ENCODE measurements around the gene RPL34.

The RPL34 gene

GRCh38 chr4:108620933-108621905 is 843 bp downstream of the RPL34 start:
- TF ChIP-seq EGR1 (IDR thresholded peaks at IDR 0.05): no peak
- TF ChIP-seq TAF1 (IDR thresholded peaks at IDR 0.05; ENCODE audit: low read depth): no peak
- no peak for TF ChIP-seq MAX (IDR thresholded peaks at IDR 0.05)
- TF ChIP-seq CREB1 (IDR thresholded peaks at IDR 0.05; ENCODE audit: low read depth): no peak
- TF ChIP-seq, protein P1, sequence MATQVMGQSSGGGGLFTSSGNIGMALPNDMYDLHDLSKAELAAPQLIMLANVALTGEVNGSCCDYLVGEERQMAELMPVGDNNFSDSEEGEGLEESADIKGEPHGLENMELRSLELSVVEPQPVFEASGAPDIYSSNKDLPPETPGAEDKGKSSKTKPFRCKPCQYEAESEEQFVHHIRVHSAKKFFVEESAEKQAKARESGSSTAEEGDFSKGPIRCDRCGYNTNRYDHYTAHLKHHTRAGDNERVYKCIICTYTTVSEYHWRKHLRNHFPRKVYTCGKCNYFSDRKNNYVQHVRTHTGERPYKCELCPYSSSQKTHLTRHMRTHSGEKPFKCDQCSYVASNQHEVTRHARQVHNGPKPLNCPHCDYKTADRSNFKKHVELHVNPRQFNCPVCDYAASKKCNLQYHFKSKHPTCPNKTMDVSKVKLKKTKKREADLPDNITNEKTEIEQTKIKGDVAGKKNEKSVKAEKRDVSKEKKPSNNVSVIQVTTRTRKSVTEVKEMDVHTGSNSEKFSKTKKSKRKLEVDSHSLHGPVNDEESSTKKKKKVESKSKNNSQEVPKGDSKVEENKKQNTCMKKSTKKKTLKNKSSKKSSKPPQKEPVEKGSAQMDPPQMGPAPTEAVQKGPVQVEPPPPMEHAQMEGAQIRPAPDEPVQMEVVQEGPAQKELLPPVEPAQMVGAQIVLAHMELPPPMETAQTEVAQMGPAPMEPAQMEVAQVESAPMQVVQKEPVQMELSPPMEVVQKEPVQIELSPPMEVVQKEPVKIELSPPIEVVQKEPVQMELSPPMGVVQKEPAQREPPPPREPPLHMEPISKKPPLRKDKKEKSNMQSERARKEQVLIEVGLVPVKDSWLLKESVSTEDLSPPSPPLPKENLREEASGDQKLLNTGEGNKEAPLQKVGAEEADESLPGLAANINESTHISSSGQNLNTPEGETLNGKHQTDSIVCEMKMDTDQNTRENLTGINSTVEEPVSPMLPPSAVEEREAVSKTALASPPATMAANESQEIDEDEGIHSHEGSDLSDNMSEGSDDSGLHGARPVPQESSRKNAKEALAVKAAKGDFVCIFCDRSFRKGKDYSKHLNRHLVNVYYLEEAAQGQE (IDR thresholded peaks at IDR 0.05; ENCODE audit: low read depth): no peak
- no peak for TF ChIP-seq EP300 (IDR thresholded peaks at IDR 0.05; ENCODE audit: borderline replicate concordance)
- no peak for TF ChIP-seq CEBPB (IDR thresholded peaks at IDR 0.05)
- no peak for TF ChIP-seq NFIC (IDR thresholded peaks at IDR 0.05)
- TF ChIP-seq TEAD4 (IDR thresholded peaks at IDR 0.05): no peak
- TF ChIP-seq RAD21 (IDR thresholded peaks at IDR 0.05; ENCODE audit: low read depth): no peak
- TF ChIP-seq TCF12 (IDR thresholded peaks at IDR 0.05; ENCODE audit: low read depth): no peak
- no peak for TF ChIP-seq YY1 (IDR thresholded peaks at IDR 0.05; ENCODE audit: low read depth)
- TF ChIP-seq ZBTB7A (IDR thresholded peaks at IDR 0.05; ENCODE audit: low read depth): no peak
- TF ChIP-seq, protein P2, sequence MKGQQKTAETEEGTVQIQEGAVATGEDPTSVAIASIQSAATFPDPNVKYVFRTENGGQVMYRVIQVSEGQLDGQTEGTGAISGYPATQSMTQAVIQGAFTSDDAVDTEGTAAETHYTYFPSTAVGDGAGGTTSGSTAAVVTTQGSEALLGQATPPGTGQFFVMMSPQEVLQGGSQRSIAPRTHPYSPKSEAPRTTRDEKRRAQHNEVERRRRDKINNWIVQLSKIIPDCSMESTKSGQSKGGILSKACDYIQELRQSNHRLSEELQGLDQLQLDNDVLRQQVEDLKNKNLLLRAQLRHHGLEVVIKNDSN (IDR thresholded peaks at IDR 0.05): no peak
- TF ChIP-seq FOXM1 (IDR thresholded peaks at IDR 0.05; ENCODE audit: borderline replicate concordance, low read depth): no peak

DNA sequence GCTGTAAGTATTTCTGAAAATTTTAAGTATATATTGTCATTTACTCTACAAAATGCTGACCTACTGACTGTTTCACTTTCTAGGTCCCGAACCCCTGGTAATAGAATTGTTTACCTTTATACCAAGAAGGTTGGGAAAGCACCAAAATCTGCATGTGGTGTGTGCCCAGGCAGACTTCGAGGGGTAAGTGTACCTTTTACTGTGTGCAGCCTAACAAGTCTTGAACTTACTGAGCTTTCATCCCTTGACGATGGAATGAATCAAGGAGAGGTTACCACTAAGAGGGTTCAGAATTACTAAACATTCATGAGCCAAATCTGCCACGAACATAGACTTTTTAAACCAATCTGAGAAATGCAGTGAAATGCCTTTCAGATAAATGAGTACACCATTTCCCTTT is 1.6 kb downstream of the RPL34 start:
- TF ChIP-seq, protein P1 (IDR thresholded peaks at IDR 0.05; ENCODE audit: low read depth): no peak

DNA sequence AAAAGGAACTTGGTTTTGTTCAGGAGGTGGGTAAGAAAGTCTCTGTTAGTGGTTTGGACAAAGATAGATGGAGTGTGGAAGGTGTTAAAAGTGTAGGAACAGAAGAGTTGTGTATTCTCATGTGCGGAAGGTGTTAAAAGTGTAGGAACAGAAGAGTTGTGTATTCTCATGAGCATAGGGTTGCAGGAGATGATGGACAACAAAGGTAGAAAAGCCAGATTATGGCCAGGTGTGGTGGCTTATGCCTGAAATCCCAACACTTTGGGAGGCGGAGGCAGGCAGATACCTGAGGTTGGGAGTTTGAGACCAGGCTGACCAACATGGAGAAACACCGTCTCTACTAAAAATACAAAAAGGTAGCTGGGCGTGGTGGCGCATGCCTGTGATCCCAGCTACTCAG is 2.5 kb downstream of the RPL34 start:
- TF ChIP-seq RAD21 (IDR thresholded peaks at IDR 0.05; ENCODE audit: low read depth) (no peak), TEAD4 (IDR thresholded peaks at IDR 0.05) (no peak), ZBTB7A (IDR thresholded peaks at IDR 0.05; ENCODE audit: low read depth) (no peak), TCF12 (IDR thresholded peaks at IDR 0.05; ENCODE audit: low read depth) (no peak), CEBPB (IDR thresholded peaks at IDR 0.05) (no peak), NFIC (IDR thresholded peaks at IDR 0.05) (no peak), CREB1 (IDR thresholded peaks at IDR 0.05; ENCODE audit: low read depth) (no peak), FOXM1 (IDR thresholded peaks at IDR 0.05; ENCODE audit: borderline replicate concordance, low read depth) (no peak), MAX (IDR thresholded peaks at IDR 0.05) (no peak), EGR1 (IDR thresholded peaks at IDR 0.05) (no peak), EP300 (IDR thresholded peaks at IDR 0.05; ENCODE audit: borderline replicate concordance) (no peak), TAF1 (IDR thresholded peaks at IDR 0.05; ENCODE audit: low read depth) (no peak), YY1 (IDR thresholded peaks at IDR 0.05; ENCODE audit: low read depth) (no peak)
- TF ChIP-seq, protein P2 (IDR thresholded peaks at IDR 0.05): no peak
- TF ChIP-seq, protein P1 (IDR thresholded peaks at IDR 0.05; ENCODE audit: low read depth): no peak

Measured in Ishikawa (cell line).